HG02943 (cell line): Measurements from ENCODE around the gene VAX1.
"Not testable (repeated sequence)": the region's sequence is repeated elsewhere in the genome, so short reads cannot be mapped to it uniquely, and the experiment has no call there.

ENCODE experiments used
- ATAC-seq: cut with Tn5 transposase; IDR thresholded peaks from one replicate; pipeline ENCODE4 v1.9.1; 2021; ENCODE audit warnings: mild to moderate bottlenecking, low read depth, moderate library complexity; ENCODE audit not compliant: unreplicated experiment

VAX1 gene

GRCh38 chr10:117084421-117085246, 53.4 kb downstream of the VAX1 start:
- not testable (repeated sequence) for ATAC-seq
